ENCODE data around the gene XAF1.
"Not testable (repeated sequence)": the region's sequence is repeated elsewhere in the genome, so short reads cannot be mapped to it uniquely, and the experiment has no call there.

Gene XAF1

DNA sequence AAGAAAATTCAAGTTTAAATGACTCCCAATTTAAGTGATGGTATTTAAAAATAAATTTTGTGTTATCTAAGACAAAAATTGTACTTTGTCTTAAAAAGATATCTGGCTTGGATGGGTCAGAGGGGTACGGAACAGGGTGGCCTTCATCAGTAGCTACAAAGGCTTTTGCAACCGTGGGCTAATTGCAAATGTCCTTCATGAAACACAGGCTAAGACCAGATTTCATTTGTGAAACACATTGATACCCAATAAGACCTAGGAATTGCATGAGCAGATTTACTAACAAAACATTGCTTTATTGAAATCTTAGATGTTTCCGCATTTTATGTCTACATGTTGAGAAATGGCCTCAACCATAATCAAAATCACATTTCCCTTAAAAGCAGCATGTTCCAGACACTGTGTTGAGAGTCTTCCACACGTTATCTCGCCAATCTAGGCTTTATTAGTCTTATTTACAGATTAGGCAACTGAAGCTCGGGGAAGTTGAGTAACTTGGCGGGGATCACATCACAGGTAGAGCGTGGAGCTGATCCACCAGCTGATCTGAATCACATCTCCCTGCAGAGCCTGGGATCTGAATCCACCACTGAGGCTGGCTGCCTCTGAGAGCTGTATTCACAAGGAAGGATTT is 42.0 kb downstream of the XAF1 start:
- Histone ChIP-seq H3K27me3 (ENCODE audit: low read depth) (no peaks in the 10 kb centered on the region), H3K36me3 (replicated peaks) (no peaks in the 10 kb centered on the region), H3K4me3 (no peak overlapping the region), H3K4me1 (no peaks in the 10 kb centered on the region), H3K9me3 (no peaks in the 10 kb centered on the region)
- in situ Hi-C loops (cut with MboI; ENCODE audit: low sequenced_read_pairs) = no loop called here
- DNase-seq (ENCODE audit: low spot score in 2 of 2) = no peak

DNA sequence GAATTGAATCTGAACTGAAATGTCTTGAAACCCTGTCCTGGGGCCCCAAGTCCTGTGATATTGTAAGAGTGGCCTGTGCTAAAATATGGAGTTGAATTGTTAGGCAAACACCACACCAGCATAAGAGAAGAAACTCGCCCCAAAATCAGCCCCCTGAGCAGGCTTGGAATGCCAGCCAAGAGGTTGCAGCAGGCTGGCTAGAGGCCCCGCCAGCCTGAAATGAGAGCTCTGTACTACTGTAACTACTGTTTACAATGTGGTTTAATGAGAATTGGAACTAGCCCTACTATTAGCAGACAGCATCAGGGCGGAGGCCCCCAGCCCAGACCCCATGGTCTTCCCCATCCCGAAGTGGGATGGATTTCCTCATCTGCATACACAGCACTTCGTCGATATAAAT is 43.9 kb downstream of the XAF1 start:
- in situ Hi-C loops (cut with MboI; ENCODE audit: low sequenced_read_pairs) = no loop called here

GRCh38 chr17:6800422-6801027 is 44.7 kb downstream of the XAF1 start:
- no peaks in the 10 kb centered on the region for H3K27me3 ChIP-seq (ENCODE audit: low read depth)
- no peak for DNase-seq (ENCODE audit: low spot score in 2 of 2)

More for the DNA sequence above, 43.9 kb downstream of the XAF1 start:
- DNase-seq (ENCODE audit: low spot score in 2 of 2) = no peak
- Histone ChIP-seq H3K36me3 (replicated peaks) (no peaks in the 10 kb centered on the region), H3K9me3 (no peaks in the 10 kb centered on the region), H3K4me3 (no peak overlapping the region), H3K4me1 (no peaks in the 10 kb centered on the region), H3K27me3 (ENCODE audit: low read depth) (no peaks in the 10 kb centered on the region)

GRCh38 chr17:6811510-6811909 is 55.7 kb downstream of the XAF1 start:
- no peaks in the 10 kb centered on the region for H3K27me3 ChIP-seq (ENCODE audit: low read depth)

More at GRCh38 chr17:6800422-6801027, 44.7 kb downstream of the XAF1 start:
- in situ Hi-C loops (cut with MboI; ENCODE audit: low sequenced_read_pairs) = no loop called here
- Histone ChIP-seq H3K4me3 (no peak overlapping the region), H3K36me3 (replicated peaks) (no peaks in the 10 kb centered on the region), H3K9me3 (no peaks in the 10 kb centered on the region), H3K4me1 (no peaks in the 10 kb centered on the region)

DNA sequence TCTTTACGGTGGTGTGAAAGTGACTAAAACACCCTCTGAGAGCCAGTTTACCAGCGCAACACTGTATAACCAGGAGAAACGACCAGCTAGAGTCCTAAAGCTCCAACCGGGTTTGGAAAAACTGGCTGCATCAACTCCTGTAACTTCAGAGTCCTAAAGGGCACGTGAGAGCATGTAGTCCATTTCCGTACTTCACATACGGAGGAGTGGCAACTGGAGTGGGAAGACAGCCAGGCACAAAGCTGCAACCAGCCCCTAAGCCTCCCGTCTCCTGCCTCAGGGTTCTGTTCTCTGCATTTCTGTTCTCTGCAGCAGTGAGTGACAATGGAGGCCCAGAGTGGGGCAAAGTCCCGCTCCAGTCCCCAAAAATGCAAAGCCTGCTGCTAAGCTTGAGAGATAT is 56.4 kb downstream of the XAF1 start:
- H3K9me3 ChIP-seq = no peaks in the 10 kb centered on the region
- H3K4me3 ChIP-seq = no peak overlapping the region
- no peaks in the 10 kb centered on the region for H3K36me3 ChIP-seq (replicated peaks)
- in situ Hi-C loops (cut with MboI; ENCODE audit: low sequenced_read_pairs) = no loop called here
- no peak for DNase-seq (ENCODE audit: low spot score in 2 of 2)
- H3K4me1 ChIP-seq = no peaks in the 10 kb centered on the region
- no peaks in the 10 kb centered on the region for H3K27me3 ChIP-seq (ENCODE audit: low read depth)

More at GRCh38 chr17:6811510-6811909, 55.7 kb downstream of the XAF1 start:
- Histone ChIP-seq H3K36me3 (replicated peaks) (no peaks in the 10 kb centered on the region), H3K4me1 (no peaks in the 10 kb centered on the region), H3K9me3 (no peaks in the 10 kb centered on the region), H3K4me3 (no peak overlapping the region)
- no peak for DNase-seq (ENCODE audit: low spot score in 2 of 2)
- in situ Hi-C loops (cut with MboI; ENCODE audit: low sequenced_read_pairs) = no loop called here

- no peak for DNase-seq (ENCODE audit: low spot score in 2 of 2)
- in situ Hi-C loops (cut with MboI; ENCODE audit: low sequenced_read_pairs) = no loop called here
Measured at GRCh38 chr17:6815775-6816174, 59.9 kb downstream of the XAF1 start.

GRCh38 chr17:6816368-6816767 is 60.5 kb downstream of the XAF1 start:
- H3K36me3 ChIP-seq (replicated peaks); H3K4me1 ChIP-seq; H3K4me3 ChIP-seq; H3K27me3 ChIP-seq (ENCODE audit: low read depth); DNase-seq (ENCODE audit: low spot score in 2 of 2); H3K9me3 ChIP-seq; in situ Hi-C loops (cut with MboI; ENCODE audit: low sequenced_read_pairs): not testable (repeated sequence)

More at GRCh38 chr17:6815775-6816174, 59.9 kb downstream of the XAF1 start:
- Histone ChIP-seq H3K4me1 (no peaks in the 10 kb centered on the region), H3K4me3 (no peak overlapping the region), H3K27me3 (ENCODE audit: low read depth) (no peaks in the 10 kb centered on the region), H3K36me3 (replicated peaks) (no peaks in the 10 kb centered on the region), H3K9me3 (no peaks in the 10 kb centered on the region)

DNA sequence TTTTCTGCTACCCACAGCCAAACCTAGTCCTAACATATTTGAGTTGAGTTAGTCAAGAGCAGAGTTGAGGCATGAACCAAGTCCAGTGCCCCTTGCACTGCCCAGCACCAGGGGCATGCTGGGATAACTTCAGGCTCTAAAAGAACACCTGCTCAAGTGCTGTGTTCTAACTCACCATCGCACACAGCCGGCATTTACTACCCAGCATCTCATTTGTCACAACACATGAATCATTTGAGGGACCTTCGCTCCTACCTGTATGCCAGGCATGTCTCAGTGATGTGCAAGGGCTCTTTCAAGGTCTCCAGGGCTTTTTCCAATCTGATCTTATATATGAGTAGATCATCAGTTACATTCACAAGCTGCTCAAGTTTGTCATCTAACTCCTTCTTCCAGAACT is 63.1 kb downstream of the XAF1 start:
- Histone ChIP-seq H3K9me3 (no peaks in the 10 kb centered on the region), H3K27me3 (ENCODE audit: low read depth) (no peaks in the 10 kb centered on the region), H3K4me3 (no peak overlapping the region), H3K4me1 (no peaks in the 10 kb centered on the region), H3K36me3 (replicated peaks) (no peaks in the 10 kb centered on the region)
- in situ Hi-C loops (cut with MboI; ENCODE audit: low sequenced_read_pairs) = no loop called here
- DNase-seq (ENCODE audit: low spot score in 2 of 2) = no peak

- Histone ChIP-seq H3K4me3 (no peak overlapping the region), H3K27me3 (ENCODE audit: low read depth) (no peaks in the 10 kb centered on the region), H3K9me3 (no peaks in the 10 kb centered on the region), H3K4me1 (no peaks in the 10 kb centered on the region), H3K36me3 (replicated peaks) (no peaks in the 10 kb centered on the region)
- in situ Hi-C loops (cut with MboI; ENCODE audit: low sequenced_read_pairs) = no loop called here
- no peak for DNase-seq (ENCODE audit: low spot score in 2 of 2)
Measured at GRCh38 chr17:6823011-6823442, 67.2 kb downstream of the XAF1 start.
